Esophagus squamous epithelium (tissue), 5 donors: ENCODE data around the gene SEMA4D. TPM values are rescaled to one million over a fixed set of nuclear protein-coding genes. Genes with fewer than 3 reads are reported as not detected.

Source experiments
- DNase-seq: peaks from one replicate; lab custom pipeline; 2025; lab: John Stamatoyannopoulos, UW
- H3K27ac ChIP-seq, 4 donors: fragments of 200-600 bp; sonication (generic); one replicate each; pipeline ENCODE4 v1.5.1; 2016 to 2019; ENCODE audit warnings: mild to moderate bottlenecking in 1 of 4
- H3K27me3 ChIP-seq, 4 donors: fragments of 200-600 bp; sonication (generic); 1 replicate in 3 of 4; 2 replicates in 1 of 4; pipeline versions ENCODE4 v1.5.1 to v1.6.0; 2017 to 2021; ENCODE audit warnings: antibody characterized with exemption in 1 of 4
- H3K36me3 ChIP-seq, 3 donors: fragments of 200-600 bp; sonication (generic); one replicate each; pipeline ENCODE4 v1.5.1; 2016 to 2019
- H3K4me1 ChIP-seq, 3 donors: fragments of 200-600 bp; sonication (generic); one replicate each; pipeline ENCODE4 v1.5.1; 2017 to 2019
- H3K4me3 ChIP-seq, 4 donors: fragments of 200-600 bp; sonication (generic); 1 replicate in 3 of 4; 2 replicates in 1 of 4; pipeline ENCODE4 v1.5.1; 2016 to 2019; ENCODE audit warnings: mild to moderate bottlenecking in 2 of 4, moderate library complexity in 1 of 4
- H3K9me3 ChIP-seq, 3 donors: fragments of 200-600 bp; sonication (generic); one replicate each; pipeline ENCODE4 v1.5.1; 2016 to 2019
- POLR2A ChIP-seq, 4 donors: fragments of 450-650 bp; IDR thresholded peaks; one replicate each; pipeline ENCODE4 v1.6.1; 2017; ENCODE audit warnings: antibody characterized with exemption in 4 of 4, mild to moderate bottlenecking in 4 of 4, moderate library complexity in 3 of 4
- WGBS, 2 donors: methylation state at CpG; one replicate each; pipeline ENCODE4 v1.1.5; 2018; 5-methylcytosine and 5-hydroxymethylcytosine counted together
- intact Hi-C: fragments of 100-400 bp; cut with DNase I; formaldehyde crosslinking; loops from one replicate; pipeline ENCODE4 v1.15.0; 2022
- total RNA-seq, 4 donors: library from RNA; depleted of rRNA; stranded (reverse); fragments of >200 nt; gene quantifications; one replicate each; pipeline ENCODE4 v1.1.0, GENCODE V29; 2016
- TF ChIP-seq, protein P1 (sequence below), 6 experiments: fragments of 450-650 bp in 4 of 6; fragments of 200-600 bp in 2 of 6; sonication (generic) in 2 of 6; IDR thresholded peaks; one replicate each; pipeline ENCODE4 v1.5.1; 2016 to 2019; ENCODE audit warnings: antibody characterized with exemption in 6 of 6, mild to moderate bottlenecking in 4 of 6, moderate library complexity in 4 of 6
- donor health status: DM: yes; HTN: yes; CAD: no.

Gene SEMA4D
- total RNA-seq, 4 donors from 2014 or later: 12.8 to 52.0 (median 20.5) TPM

DNA sequence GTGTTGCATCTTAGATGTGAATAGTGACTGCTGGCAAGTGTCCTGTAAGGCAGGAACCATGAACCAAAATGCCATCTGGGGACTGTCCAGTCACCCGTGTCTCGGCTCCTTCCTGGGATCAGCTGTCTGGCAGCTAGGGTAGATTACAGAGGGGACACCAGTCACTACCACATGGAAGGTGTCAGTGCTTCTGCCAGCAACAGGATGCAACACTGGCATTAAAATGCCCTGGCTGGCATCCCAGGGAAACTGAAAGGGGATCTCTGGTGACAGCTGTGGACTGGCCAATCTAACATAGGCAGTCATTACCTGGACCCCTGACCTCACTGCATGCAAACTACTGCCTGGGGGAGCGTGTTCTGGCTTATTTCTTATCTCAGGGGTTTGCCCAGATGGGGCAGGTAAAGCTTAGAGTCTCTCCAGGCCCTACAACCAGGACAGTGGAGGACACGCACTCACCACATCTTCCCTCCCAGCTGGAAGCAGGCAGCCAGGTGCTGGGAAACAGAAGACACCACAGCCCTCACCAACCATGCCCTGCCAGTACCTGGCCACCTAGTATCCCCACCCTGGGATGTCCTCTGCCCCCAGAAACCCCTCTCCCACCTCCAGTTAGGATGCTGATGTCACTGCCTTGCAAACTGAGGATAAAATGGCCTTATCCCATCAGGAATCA is 83.8 kb downstream of the SEMA4D start:
- intact Hi-C loops: no loop called here
- Histone ChIP-seq H3K27ac (no peak overlapping the region), H3K9me3 (no peaks in the 10 kb centered on the region), H3K4me3 (no peak overlapping the region), H3K27me3 (no peaks in the 10 kb centered on the region), H3K36me3 (peaks cover 0 to 80% (median 0%) of the 10 kb centered on the region in 3 donors), H3K4me1 (peaks cover 0 to 37% (median 0%) of the 10 kb centered on the region in 3 donors)
- 86 to 94% methylated on average over 3 to 4 of the region's 4 CpGs for WGBS, 2 donors
- TF ChIP-seq POLR2A (IDR thresholded peaks at IDR 0.05): no peak
- TF ChIP-seq, protein P1, sequence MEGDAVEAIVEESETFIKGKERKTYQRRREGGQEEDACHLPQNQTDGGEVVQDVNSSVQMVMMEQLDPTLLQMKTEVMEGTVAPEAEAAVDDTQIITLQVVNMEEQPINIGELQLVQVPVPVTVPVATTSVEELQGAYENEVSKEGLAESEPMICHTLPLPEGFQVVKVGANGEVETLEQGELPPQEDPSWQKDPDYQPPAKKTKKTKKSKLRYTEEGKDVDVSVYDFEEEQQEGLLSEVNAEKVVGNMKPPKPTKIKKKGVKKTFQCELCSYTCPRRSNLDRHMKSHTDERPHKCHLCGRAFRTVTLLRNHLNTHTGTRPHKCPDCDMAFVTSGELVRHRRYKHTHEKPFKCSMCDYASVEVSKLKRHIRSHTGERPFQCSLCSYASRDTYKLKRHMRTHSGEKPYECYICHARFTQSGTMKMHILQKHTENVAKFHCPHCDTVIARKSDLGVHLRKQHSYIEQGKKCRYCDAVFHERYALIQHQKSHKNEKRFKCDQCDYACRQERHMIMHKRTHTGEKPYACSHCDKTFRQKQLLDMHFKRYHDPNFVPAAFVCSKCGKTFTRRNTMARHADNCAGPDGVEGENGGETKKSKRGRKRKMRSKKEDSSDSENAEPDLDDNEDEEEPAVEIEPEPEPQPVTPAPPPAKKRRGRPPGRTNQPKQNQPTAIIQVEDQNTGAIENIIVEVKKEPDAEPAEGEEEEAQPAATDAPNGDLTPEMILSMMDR (IDR thresholded peaks at IDR 0.05): no peak
- no peak for DNase-seq

DNA sequence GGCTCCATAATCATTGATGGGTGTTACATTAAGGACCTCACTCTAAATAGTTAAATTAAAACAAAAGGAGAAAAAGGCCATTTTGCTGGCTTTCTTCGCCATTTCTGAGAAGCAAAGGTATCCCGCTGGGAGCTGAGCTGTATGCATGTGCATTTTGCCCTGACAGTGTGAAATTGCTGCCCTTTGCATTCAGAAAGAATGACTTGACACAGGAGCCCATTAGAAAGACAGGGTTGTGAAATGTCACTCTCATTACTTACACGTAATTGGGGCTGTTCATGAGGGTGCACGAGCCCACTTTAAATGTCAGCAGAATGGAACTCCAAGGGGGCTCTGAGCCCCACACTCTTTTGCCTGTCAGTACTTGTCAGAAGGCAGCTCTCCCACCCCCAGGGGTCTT is 85.0 kb downstream of the SEMA4D start:
- no peak for DNase-seq
- peaks cover 0 to 35% (median 0%) of the 10 kb centered on the region in 3 donors for H3K4me1 ChIP-seq
- no peaks in the 10 kb centered on the region for H3K27me3 ChIP-seq
- no peak overlapping the region for H3K4me3 ChIP-seq
- H3K36me3 ChIP-seq: peaks cover 0 to 74% (median 0%) of the 10 kb centered on the region in 3 donors
- 67 to 95% methylated on average over 2 to 4 of the region's 4 CpGs for WGBS, 2 donors
- intact Hi-C loops: no loop called here
- no peak for TF ChIP-seq POLR2A (IDR thresholded peaks at IDR 0.05)
- TF ChIP-seq, protein P1 (IDR thresholded peaks at IDR 0.05): no peak
- H3K27ac ChIP-seq: no peak overlapping the region
- H3K9me3 ChIP-seq: no peaks in the 10 kb centered on the region

DNA sequence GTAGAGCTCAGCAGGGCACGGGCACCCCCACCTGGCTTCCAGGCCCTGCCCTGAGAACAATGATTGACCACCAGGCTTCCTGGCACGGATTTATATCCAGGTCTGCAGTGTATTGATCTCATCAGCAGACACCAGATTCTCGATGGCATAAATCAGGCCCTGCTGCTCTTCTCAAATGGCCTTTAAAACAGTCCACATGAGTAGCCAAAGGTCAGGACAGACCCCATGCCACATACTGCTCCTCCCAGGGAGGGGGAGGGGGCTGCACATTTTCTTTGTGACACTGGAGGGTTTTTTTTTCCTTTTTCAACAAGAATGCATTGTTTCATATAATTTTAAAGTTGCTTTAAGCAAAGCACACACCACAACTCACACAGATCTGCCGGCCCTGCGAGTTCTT is 85.4 kb downstream of the SEMA4D start:
- TF ChIP-seq POLR2A (IDR thresholded peaks at IDR 0.05): no peak
- TF ChIP-seq, protein P1 (IDR thresholded peaks at IDR 0.05): no peak
- H3K4me3 ChIP-seq: no peak overlapping the region
- no peak overlapping the region for H3K27ac ChIP-seq
- 95 to 98% methylated on average over 3 to 5 of the region's 5 CpGs for WGBS, 2 donors
- no peak for DNase-seq
- peaks cover 0 to 70% (median 0%) of the 10 kb centered on the region in 3 donors for H3K36me3 ChIP-seq
- peaks cover 0 to 33% (median 0%) of the 10 kb centered on the region in 3 donors for H3K4me1 ChIP-seq
- no peaks in the 10 kb centered on the region for H3K27me3 ChIP-seq
- H3K9me3 ChIP-seq: no peaks in the 10 kb centered on the region
- intact Hi-C loops: no loop called here

- TF ChIP-seq, protein P1 (IDR thresholded peaks at IDR 0.05): no peak
- TF ChIP-seq POLR2A (IDR thresholded peaks at IDR 0.05): no peak
- Histone ChIP-seq H3K27me3 (no peaks in the 10 kb centered on the region), H3K27ac (no peak overlapping the region), H3K4me1 (peaks cover 0 to 34% (median 0%) of the 10 kb centered on the region in 3 donors), H3K4me3 (no peak overlapping the region), H3K9me3 (no peaks in the 10 kb centered on the region), H3K36me3 (peaks cover 0 to 63% (median 0%) of the 10 kb centered on the region in 3 donors)
- WGBS, 2 donors: 92 to 93% methylated on average over 2 to 5 of the region's 6 CpGs
- intact Hi-C loops: no loop called here
- no peak for DNase-seq
Observed at GRCh38 chr9:89411759-89412158, 86.2 kb downstream of the SEMA4D start.

GRCh38 chr9:89410641-89411350 is 87.1 kb downstream of the SEMA4D start:
- peaks cover 0 to 44% (median 0%) of the 10 kb centered on the region in 3 donors for H3K4me1 ChIP-seq
- TF ChIP-seq, protein P1 (IDR thresholded peaks at IDR 0.05): peak in 2 of 6 experiments; percentile 16 to 30
- no peak for TF ChIP-seq POLR2A (IDR thresholded peaks at IDR 0.05)
- H3K4me3 ChIP-seq: no peak overlapping the region
- no peaks in the 10 kb centered on the region for H3K9me3 ChIP-seq
- WGBS, 2 donors: 63 to 66% methylated on average over 6 to 7 of the region's 7 CpGs
- no peak for DNase-seq
- H3K27me3 ChIP-seq: no peaks in the 10 kb centered on the region
- intact Hi-C loops: no loop called here
- no peak overlapping the region for H3K27ac ChIP-seq
- peaks cover 0 to 56% (median 0%) of the 10 kb centered on the region in 3 donors for H3K36me3 ChIP-seq
